Measurements from ENCODE around the gene GGTA1.

DNA sequence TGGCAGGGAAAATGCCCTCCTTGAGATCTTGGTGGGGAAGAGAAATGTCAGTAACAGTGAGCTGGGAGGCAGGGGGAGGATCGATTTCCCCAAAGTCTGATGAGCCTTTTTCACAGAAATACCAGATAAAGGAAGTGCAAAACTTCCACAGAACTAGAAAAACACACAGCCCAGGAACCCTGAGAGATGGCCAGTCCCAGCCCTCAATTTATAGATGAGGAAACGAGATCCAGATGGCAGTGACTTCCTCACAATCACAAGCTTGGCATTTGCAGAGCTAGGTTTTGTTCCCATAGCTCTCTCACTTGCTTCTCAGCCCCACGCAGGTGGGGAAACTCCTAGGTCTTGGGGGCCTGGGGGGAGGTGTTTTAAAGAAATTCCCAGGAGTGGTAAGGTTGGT lies 3.8 kb upstream of the GGTA1 start:
- TF ChIP-seq, protein P1, sequence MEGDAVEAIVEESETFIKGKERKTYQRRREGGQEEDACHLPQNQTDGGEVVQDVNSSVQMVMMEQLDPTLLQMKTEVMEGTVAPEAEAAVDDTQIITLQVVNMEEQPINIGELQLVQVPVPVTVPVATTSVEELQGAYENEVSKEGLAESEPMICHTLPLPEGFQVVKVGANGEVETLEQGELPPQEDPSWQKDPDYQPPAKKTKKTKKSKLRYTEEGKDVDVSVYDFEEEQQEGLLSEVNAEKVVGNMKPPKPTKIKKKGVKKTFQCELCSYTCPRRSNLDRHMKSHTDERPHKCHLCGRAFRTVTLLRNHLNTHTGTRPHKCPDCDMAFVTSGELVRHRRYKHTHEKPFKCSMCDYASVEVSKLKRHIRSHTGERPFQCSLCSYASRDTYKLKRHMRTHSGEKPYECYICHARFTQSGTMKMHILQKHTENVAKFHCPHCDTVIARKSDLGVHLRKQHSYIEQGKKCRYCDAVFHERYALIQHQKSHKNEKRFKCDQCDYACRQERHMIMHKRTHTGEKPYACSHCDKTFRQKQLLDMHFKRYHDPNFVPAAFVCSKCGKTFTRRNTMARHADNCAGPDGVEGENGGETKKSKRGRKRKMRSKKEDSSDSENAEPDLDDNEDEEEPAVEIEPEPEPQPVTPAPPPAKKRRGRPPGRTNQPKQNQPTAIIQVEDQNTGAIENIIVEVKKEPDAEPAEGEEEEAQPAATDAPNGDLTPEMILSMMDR (IDR thresholded peaks at IDR 0.05; ENCODE audit: insufficient read depth, low read length, poor library complexity, severe bottlenecking), result no peak
- no peak for TF ChIP-seq EZH2phosphoT487 (conservative IDR thresholded peaks at IDR 0.05; ENCODE audit: low read length)
